Right lung (tissue), 5 donors: ENCODE measurements around the gene CNTN5. TPM values are rescaled to one million over a fixed set of nuclear protein-coding genes. Genes with fewer than 3 reads are reported as not detected.

ENCODE experiments used
- DNase-seq, 2 donors: peaks; one replicate each; pipeline ENCODE4 v3.0.0-alpha.2; 2013
- polyA plus RNA-seq, 5 donors: library from polyadenylated mRNA; unstranded; fragments of 120-200 nt; gene quantifications; one replicate each; pipeline versions ENCODE4 v1.2.1 to v1.2.3, GENCODE V29; 2013; ENCODE audit warnings: inconsistent platforms in 1 of 5, low replicate concordance in 1 of 5; ENCODE audit not compliant: insufficient read length in 5 of 5, insufficient read depth in 1 of 5

CNTN5 gene
- polyA plus RNA-seq, 5 donors: 0.12 to 0.50 (median 0.19) TPM

GRCh38 chr11:99631618-99632017 is 610.9 kb downstream of the CNTN5 start:
- no peak for DNase-seq

DNA sequence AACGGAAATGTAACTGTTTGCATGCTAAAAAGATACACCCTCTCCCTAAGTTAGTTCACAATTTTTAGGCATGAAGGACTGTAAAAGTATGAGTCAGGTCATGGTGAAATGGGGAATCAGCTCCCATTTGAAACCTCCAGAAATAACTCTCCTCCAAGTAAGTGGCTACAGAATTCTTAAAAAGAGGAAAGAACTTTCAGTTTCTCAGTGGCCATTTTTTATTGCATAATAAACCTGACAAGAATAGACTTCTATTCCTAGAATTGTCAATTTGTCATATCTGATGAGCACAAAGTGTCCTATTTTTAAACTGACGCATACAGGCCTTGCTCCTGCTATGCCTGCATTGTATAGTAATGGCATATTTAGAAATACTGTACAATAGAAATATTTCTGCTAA is 612.2 kb downstream of the CNTN5 start:
- DNase-seq: no peak

- DNase-seq: no peak
These were observed 613.8 kb downstream of the CNTN5 start for GRCh38 chr11:99634581-99634980.

DNA sequence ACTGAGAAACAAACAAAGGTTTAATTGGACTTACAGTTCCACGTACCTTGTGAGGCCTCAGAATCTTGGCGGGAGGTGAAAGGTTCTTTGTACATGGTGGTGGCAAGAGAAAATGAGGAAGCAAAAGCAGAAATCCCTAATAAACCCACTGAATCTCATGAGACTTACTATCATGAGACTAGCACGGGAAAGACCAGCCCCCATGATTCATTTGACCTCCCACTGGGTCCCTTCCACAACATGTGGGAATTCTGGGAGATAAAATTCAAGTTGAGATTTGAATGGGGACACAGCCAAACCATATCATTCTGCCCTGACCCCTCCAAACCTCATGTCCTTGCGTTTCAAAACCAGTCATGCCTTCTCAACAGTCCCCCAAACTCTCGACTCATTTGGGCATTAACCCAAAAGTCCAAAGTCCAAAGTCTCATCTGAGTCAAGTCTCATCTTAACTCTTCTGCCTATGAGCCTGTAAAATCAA is 617.4 kb downstream of the CNTN5 start:
- DNase-seq: no peak

DNA sequence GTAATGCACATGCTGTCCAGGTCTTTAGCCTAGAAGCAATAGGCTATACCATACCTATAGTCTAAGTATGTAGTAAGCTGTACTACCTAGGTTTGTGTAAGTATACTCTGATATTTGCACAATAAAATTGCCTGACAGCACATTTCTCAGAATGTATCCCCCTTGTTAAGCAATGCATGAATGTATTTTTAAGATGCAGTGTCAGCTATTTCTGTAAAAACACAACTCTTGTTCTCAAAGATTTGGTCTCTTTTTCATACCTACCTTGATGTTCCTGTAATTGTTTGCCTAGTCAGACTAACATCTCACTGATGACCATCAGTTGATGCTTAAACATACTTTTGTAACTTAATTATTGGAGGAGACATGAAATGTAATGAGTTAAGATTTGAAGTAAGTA is 619.9 kb downstream of the CNTN5 start:
- DNase-seq: no peak

DNA sequence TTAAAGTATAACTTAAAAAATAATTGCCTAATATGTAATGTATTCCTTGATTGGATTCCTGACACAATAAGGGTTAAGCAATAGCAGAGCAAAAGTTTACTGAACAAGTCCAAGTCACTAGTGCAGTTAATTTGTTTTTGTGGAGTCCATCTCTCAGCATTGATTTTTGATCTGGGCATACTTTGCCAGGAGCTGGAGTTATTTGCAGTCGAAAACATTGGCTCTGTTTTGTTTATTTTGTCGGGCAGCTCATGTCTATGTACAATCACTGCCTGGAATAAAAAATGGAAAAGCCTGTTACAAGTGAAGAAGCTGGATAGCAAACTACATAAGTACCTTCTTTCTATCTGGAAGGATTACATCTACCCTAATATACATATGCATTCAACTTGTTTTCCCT is 625.2 kb downstream of the CNTN5 start:
- no peak for DNase-seq

DNA sequence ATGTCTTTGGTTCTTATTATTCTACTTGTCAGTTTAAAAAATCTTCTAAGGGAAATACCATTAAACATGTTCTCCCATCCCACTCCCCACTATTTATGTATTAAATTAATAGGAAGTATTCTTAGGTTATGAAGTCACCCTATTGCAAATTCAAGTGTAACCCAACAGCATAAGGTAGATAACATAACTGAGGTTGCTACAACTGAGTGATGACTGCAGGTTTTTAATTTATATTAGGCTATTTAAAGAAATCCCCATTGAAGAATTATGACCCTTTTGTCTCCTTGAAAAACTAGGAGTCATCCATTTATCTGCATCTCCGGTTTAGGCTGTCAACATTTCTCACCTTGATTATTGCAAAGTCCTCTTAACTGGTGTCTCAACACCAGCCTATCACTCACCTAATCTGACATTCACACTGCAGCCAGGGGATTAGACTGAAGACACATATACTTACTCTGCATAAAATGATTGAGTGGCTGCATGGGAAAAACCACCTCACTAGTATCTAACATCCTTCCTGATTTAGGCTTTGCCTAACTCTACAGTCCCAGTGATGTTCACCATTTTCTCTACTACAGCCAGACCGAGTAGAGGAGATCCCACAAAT is 649.4 kb downstream of the CNTN5 start:
- no peak for DNase-seq

DNA sequence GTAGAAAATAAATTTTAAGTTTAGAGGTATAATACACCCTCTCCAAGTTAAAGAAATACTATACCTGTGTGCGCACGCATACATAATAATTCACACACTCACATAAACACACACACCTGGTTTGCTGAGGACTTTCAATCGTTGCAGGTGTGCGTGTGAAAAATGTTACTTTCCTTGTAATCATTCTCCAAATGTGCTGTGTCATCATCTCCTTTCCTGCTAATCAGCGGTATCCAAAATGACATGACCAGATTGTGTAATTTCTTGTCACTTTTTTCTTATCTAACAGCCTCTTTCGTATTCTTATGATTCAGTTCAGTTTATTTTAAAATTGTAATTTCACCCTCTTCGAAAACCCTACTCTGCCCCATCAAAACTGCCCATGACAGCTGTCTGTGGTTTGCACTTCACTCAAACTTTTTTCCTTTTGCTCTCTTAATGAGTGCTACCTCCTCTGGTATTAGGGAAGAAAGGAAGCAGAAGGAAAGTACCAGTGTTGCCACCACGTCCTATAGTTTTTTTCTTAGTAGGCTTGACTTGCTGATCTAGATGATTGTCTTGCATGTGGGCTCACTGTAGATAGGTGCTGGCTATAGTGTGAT is 651.2 kb downstream of the CNTN5 start:
- DNase-seq: no peak

- no peak for DNase-seq
These were observed 655.5 kb downstream of the CNTN5 start for GRCh38 chr11:99676292-99676691.

DNA sequence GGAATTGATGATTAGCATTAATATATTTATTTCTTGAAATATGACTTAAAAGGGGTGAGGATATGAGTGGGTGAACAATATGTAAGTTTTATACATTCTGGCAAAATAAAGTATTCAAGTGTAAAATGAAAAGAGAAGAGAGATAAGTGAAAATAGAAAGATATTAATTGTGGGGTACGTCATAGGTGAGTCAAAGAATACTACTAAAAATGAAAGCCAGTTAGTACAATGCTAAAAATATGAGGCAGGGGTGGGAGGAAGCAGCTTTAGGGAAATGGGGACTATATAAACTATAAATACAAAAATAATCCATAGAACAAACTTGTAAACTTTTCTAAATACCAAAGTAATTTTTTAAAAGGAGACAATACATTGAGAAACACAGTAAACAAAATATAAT is 661.4 kb downstream of the CNTN5 start:
- no peak for DNase-seq

DNA sequence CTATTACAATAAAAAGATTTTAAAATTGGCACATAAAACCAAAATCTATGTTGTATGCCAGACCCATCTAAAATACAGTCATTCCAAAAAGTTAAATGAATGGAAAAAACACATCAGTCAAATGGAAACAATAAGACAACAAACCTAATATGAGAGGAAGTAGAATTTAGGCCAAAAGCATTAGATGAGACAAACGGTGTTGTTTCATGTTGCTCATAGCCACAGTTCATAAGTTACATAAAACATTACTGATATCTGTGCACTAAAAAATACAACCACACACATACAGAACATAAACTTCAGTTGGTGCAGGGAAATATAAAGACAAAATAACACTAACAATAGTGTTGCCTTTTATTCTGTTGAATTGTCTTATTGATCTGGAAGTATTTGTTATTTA is 661.9 kb downstream of the CNTN5 start:
- no peak for DNase-seq

DNA sequence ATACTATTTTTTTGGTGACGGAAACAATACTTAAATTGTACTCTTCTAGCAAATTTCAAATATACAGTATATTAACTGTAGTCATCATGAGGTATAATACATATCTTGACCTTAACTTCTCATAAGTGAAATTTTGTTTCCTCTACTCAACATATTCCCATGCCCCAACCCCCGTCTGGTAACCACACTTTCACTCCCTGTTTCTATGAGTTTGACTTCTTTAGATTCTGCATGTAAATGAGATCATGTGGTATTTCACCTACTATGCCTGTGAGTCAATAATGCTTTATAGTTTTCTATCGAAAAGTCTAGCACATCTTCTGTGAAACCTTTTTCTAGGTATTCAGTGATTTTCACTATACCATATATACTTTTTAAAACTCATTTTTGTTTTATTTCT is 663.2 kb downstream of the CNTN5 start:
- DNase-seq: no peak

DNA sequence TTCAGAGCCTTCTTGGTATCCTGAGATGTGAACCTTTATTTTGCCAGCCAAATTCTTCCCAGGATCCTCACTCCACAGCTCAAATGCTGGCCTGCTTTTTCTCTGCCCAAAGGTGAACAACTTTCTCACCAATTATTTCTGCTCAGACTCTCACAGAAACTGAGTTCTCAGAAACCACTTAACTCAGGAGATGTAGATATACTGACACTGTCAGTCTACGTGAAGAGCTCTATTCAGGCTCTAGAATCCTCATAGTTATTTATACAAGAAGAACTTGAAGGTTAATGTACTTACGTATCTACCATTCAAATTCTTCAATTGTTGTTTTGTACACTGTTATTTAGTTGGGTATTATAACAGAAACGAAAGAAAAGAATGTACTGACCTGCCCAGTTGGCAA is 666.1 kb downstream of the CNTN5 start:
- DNase-seq: no peak

GRCh38 chr11:99687320-99687719 is 666.6 kb downstream of the CNTN5 start:
- DNase-seq: no peak

- DNase-seq: peak; percentile 15 to 17
These were observed 673.3 kb downstream of the CNTN5 start for GRCh38 chr11:99693941-99694492.

DNA sequence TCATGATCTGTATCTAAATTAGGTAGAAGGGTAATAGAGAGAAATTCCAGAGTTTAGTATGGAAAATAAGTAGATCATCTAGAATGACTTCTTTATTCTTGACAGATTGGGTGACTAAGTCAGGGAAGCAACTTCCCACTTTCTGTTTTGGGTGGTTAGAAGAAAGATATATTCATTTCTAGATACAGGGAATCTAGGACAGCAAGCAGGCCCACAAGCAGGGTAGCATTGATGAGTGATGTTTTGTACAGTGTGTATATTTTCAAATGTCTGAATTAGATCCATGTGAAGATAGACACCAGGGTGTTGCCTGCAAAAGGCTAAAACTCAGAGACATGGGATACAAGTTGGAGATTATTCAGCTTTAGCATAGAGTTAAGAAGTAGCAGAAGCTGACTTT is 674.4 kb downstream of the CNTN5 start:
- DNase-seq: no peak

DNA sequence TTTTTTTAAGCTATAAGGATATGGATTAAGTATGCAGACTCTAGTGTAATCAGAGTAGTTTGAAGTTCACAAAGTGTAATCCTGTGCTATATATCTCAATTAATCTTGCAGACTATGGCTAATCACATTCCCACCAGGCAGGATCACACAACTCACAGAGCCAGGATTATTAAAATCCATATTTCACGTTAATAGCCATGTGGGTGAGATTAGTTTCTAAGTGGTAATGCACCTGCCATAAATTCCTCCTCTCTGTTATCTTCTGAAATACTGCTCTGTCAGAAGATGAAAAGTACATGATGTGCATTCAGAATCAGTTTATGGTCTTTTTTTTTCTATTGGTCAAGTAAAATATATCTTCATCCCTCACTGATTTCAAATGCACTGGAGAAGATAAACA is 686.1 kb downstream of the CNTN5 start:
- no peak for DNase-seq

- DNase-seq: no peak
These were observed 688.4 kb downstream of the CNTN5 start for GRCh38 chr11:99708928-99709672.

DNA sequence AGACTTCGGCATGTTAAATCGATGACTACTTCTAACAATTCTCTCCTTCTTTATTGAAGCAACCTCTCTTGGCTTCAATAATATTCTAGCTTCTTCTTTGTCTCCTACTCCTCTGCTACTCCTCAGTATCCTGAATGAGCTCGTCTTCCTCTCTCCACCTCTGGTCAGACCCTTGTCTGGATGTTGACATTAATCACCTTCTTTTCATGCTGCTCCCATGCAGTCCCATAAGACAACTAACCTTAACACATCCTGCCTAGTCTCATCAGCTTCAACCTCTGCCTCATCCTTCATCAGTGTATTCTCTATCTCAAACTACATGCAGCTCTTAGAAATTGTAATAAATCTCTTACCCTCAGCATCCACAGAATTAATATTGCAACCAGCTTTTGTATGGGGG is 695.6 kb downstream of the CNTN5 start:
- no peak for DNase-seq

DNA sequence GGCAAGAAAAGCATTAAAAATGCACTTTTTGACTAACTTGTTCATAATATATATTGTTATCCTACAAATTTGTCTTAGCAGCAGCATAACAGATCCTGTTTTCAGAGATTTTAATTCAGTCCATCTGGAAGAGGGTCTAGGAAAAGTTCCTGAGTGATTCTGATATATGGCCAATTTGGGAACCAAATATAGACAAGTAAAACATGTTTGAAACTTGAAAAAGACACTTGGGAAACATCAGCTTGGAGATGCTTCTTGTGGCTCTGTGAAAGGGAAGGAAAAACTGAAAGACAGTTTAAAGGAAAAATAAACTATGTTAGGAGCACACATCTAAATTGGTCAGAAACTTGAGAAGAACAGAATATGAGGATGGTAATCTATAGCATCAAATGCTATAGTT is 697.5 kb downstream of the CNTN5 start:
- no peak for DNase-seq

- DNase-seq: peak; percentile 11 to 19
These were observed 718.8 kb downstream of the CNTN5 start for GRCh38 chr11:99739464-99740089.

DNA sequence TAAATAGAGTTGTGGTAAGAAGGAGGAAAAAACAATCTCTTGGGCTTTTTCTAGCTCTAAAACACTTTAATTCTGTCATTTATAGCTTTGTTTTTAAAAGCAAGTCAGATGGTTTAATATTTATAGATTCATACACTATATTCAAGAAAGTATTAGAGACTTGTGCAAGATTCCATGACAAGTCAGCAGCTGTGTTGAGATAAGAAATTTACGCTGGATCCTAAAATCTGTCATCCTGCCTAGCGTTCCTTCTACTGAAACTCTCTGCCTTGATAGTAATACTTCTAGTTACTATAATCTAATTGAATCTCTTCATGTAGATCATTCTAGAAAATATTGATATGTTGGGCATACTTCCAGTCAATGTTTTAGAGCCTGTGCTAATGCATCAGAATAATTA is 721.8 kb downstream of the CNTN5 start:
- peak; percentile 26 to 28 for DNase-seq
